SJCRH30 (cell line): ENCODE results near the gene MCOLN2. TPM values are rescaled to one million over a fixed set of nuclear protein-coding genes. Genes with fewer than 3 reads are reported as not detected.

Source experiments
- DNase-seq, 2 experiments: peaks; one replicate each; pipeline ENCODE4 v3.0.0-alpha.2; 2015 to 2020
- H3K27ac ChIP-seq: fragments of 250-450 bp; sonication (Bioruptor Pico); 2 replicates; pipeline ENCODE4 v1.5.1; 2020; ENCODE audit warnings: mild to moderate bottlenecking, moderate library complexity
- H3K27me3 ChIP-seq: fragments of 250-450 bp; sonication (Bioruptor Pico); 2 replicates; pipeline ENCODE4 v1.5.1; 2020; ENCODE audit warnings: mild to moderate bottlenecking, moderate library complexity
- H3K36me3 ChIP-seq: fragments of 250-450 bp; sonication (Bioruptor Pico); 2 replicates; pipeline ENCODE4 v1.5.1; 2020; ENCODE audit warnings: mild to moderate bottlenecking, moderate library complexity
- H3K4me1 ChIP-seq: fragments of 250-450 bp; sonication (Bioruptor Pico); 2 replicates; pipeline ENCODE4 v1.5.1; 2020; ENCODE audit warnings: mild to moderate bottlenecking, moderate library complexity
- H3K4me3 ChIP-seq: fragments of 250-450 bp; sonication (Bioruptor Pico); 2 replicates; pipeline ENCODE4 v1.5.1; 2020; ENCODE audit warnings: mild to moderate bottlenecking, moderate library complexity
- H3K9me3 ChIP-seq: fragments of 250-450 bp; sonication (Bioruptor Pico); replicated peaks from 2 replicates; pipeline ENCODE4 v1.5.1; 2020; ENCODE audit warnings: mild to moderate bottlenecking, moderate library complexity
- total RNA-seq: library from RNA; depleted of rRNA; stranded (reverse); fragments of >200 nt; shearing (Covaris generic); gene quantifications from 2 replicates; pipeline ENCODE4 v1.2.3, GENCODE V29; 2014; rRNA removed

Gene MCOLN2
- total RNA-seq, 1 experiment from 2014 or later, result 1.6 TPM

- no peaks in the 10 kb centered on the region for H3K9me3 ChIP-seq
- no peak overlapping the region for H3K4me3 ChIP-seq
- H3K27me3 ChIP-seq, result no peaks in the 10 kb centered on the region
- H3K27ac ChIP-seq, result no peak overlapping the region
- no peak for DNase-seq
- no peaks in the 10 kb centered on the region for H3K4me1 ChIP-seq
- H3K36me3 ChIP-seq, result no peaks in the 10 kb centered on the region
Observed at GRCh38 chr1:84876353-84876752, 120.6 kb downstream of the MCOLN2 start.

Other genes with a start within 250 kb of the MCOLN2 start
- 4.1 and 4.6 TPM in 2 replicates for gene LPAR3, start 103.9 kb downstream of the MCOLN2 start, total RNA-seq
- 4.7 and 6.2 TPM in 2 replicates for gene MCOLN3, start 51.4 kb upstream of the MCOLN2 start, total RNA-seq
- gene SYDE2, start 203.9 kb upstream of the MCOLN2 start, total RNA-seq, result 5.2 and 6.7 TPM in 2 replicates